Keratinocyte (primary cell): Measurements from ENCODE around the gene KLF16.
A peak's percentile ranks its signal among the peaks of the same experiment; 100 is the strongest.

Experiments used
- CTCF ChIP-seq, 3 experiments: IDR thresholded peaks in 1 of 3; conservative IDR thresholded peaks in 1 of 3; optimal IDR thresholded peaks in 1 of 3; 2 replicates in 2 of 3; 3 replicates in 1 of 3; pipeline versions ENCODE3 to v1.5.1; 2011; ENCODE audit warnings: low read length in 3 of 3, mild to moderate bottlenecking in 3 of 3, moderate library complexity in 2 of 3, control low read depth in 1 of 3, inconsistent platforms in 1 of 3; ENCODE audit not compliant: insufficient read depth in 2 of 3; ENCODE audit errors: extremely low read depth in 1 of 3
- EZH2 ChIP-seq: IDR thresholded peaks from one replicate; pipeline ENCODE4 v1.6.1; 2012; ENCODE audit warnings: inconsistent platforms, mild to moderate bottlenecking, low read length, moderate library complexity

- peak; percentile 84 to 91 (median 88) for TF ChIP-seq CTCF (optimal IDR thresholded peaks at IDR 0.05 in 1 of 3, IDR thresholded peaks at IDR 0.05 in 1 of 3, conservative IDR thresholded peaks at IDR 0.05 in 1 of 3; ENCODE audit: extremely low read depth in 1 of 3, insufficient read depth in 2 of 3, low read length in 3 of 3)
- no peak for TF ChIP-seq EZH2
Measured at GRCh38 chr19:1825909-1826556, 37.3 kb downstream of the KLF16 start.
